ENCODE data around the gene TRDN.
"Not testable (repeated sequence)": the region's sequence is repeated elsewhere in the genome, so short reads cannot be mapped to it uniquely, and the experiment has no call there.

Gene TRDN

DNA sequence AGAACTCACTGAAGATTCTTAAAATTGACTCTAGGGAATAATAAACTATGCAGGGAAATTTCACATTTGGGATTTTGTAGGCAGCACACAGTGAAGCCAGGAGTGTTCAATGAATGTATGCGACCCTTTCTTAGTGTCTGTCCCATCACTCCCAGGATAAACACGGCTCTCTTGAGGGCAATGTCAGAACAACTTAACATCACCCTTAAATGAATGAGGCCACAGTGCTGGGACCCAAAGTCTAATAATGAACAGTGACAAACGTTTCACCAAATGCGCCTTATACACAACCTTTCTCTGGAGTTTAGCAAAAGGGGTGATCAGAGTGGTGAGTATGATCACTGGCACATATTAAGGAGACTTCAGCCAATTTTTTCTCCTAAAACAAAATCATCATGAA, 403.4 kb downstream of the TRDN start:
- no peak for DNase-seq

DNA sequence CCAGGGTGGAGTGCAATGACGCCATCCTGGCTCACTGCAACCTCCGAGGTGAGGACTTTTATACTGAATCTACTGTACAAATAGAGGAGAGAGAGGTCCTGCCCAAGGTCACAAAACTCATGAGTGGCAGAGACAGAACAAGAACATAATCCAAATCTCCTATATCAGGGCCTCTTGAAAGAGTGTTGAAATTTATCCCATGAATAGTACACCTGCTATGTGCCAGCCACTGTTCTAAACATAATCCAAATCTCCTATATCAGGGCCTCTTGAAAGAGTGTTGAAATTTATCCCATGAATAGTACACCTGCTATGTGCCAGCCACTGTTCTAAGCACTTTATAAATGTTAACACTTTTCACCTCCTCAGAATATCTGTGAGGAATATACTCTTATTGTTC, 409.0 kb downstream of the TRDN start:
- DNase-seq, result not testable (repeated sequence)

DNA sequence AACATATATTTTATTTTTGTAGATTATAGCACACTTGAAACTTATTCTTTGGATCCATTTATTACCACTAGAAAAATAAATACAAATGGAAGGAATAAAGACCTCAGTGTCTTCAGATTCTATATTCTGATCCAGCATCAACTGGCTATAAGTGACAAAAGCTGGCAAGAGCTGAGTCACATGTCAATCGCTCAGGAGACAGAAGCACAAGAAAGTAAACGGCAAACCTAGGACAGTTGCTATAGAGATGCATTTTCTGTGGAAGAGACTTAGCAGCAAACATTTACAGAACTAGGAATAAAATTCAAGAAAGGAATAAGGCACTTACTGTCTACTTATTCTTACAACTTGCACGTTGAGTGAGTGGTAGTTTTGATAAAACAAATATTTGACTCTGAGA, 410.4 kb downstream of the TRDN start:
- no peak for DNase-seq

DNA sequence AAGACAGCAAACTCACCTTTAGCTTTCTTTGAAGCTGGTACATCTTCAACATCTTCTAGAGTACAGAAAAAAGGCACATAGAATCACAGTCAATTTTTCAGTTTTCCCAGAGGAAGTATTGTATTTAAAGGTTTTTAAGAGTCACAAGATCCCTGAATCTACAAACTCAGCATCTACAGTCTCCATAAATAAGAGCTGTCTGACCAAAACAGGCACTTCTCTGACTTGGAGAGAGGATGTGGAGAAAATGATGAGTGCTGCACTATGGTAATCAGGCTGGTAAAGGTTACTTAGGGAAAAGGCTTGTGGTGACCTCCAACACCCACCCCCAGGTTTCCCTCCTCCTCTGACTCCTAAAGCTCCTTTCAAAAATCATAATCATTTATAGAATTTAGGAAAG, 412.7 kb downstream of the TRDN start:
- DNase-seq, result no peak

DNA sequence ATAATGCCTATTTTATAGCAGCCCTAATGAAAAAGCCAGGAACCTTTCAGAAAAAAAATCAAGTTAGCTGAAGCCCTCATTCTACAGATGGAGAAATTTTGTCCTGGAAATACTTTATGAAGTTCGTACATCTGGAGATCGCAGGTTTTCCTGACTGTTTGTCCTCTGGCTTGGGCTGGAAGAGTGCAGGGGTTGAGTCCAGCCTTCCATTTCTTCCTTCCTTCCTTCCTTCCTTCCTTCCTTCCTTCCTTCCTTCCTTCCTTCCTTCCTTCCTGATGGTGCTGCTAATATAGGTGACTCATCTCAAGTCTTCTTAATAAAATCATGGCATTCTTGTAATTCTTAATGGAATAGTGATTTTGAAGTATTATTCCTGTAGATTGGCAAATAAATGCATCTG, 413.3 kb downstream of the TRDN start:
- DNase-seq, result no peak

DNA sequence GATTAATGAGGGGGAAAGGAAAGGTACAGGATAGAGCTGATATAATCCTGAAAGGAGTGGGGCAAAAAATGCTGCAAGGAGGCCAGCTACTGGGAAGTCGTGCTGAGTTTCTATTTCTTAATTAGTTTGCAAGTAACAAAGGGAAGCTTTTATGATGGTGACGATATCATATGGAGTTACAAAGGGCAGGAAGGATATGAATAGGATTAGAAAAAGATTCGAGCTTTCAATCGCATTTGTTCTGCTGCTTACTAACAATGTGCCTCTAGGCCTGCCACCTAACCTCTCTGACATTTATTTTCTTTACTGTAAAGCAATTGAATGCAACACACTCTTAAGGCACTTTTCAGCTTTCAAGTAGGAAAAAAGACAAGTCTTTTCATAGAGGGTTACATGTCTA, 421.5 kb downstream of the TRDN start:
- DNase-seq, result no peak

DNA sequence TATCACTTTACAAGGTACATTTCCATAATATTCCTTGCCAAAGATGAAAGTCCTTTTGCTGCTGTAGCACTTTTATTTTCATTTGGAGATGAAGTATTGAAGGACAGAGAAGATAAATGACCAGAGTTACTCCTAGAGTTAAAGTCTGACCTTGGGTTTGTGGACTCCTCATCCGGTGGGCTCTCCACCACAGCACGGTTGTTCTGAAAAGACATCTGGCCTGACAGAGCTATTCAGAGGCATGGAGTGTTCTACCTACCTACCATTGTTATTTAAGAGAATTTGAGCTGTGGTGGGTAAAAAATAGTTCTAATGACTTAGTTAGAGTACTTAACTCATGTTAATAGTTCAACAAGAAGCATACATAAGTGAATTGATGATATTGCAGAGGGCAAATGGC, 422.3 kb downstream of the TRDN start:
- no peak for DNase-seq

DNA sequence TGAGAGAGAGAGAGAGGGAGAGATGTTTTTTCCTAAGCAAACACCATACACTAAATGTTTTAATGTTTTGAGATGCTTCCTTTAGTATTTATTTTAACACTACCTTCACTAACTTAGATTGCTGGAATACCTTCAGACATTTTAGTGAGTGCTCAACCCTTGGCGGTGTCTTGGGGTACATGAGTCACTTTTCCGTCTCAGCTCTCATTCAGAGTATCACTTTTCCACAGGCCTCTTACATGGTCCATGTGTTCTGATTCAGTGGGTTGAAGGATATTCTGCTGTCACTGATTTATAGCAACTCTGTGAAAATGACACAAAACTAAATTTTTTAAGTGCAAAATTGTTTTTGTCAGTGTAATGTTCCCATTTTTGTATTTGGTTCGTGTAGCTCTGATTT, 422.8 kb downstream of the TRDN start:
- no peak for DNase-seq

DNA sequence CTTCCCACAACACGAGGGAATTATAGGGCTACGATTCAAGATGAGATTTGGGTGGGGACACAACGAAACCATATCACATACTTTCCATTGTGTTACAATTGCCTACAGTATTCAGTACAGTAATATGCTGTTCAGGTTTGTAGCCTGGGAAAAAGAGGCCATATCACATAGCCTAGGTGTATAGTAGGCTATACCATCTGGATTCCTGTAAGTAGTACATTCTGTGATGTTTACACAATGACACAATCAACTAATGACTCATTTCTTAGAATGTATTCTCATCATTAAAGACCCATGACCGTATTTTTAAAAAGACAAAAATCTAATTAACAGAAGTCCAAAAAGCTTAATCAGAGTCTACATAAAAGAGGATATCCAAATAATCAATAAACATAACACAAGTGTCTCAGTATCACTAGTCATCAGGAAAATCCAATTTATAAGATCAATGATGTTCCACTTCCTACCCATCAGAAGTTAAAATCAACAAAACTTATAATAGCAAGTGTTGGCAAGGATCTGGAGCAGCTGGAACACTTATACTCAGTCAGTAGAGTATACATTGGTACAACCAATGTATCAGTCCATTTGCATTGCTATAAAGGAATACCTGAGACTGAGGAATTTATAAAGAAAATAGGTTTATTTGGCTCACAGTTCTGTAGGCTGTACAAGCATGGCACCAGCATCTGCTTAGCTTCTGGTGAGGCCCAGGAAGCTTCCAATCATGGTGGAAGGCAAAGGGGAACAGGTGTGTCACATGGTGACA, 424.8 kb downstream of the TRDN start:
- DNase-seq, result no peak

DNA sequence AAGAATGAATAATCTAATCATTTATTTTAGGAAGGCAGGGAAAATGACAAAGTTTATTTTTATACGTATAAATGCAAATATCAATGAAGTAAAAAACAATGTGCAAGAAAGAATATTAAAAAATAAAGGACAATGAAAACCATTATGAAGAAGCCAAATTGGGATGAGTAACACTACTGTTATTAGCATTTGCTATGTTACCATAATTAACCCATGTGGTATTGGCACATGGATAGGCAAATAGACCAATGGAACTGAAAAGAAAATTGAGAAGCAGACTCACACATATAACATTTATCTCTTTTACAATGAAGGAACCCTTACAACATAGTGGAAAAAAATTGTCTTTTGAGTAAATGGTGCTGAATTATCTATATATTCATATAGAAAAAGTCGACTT, 426.1 kb downstream of the TRDN start:
- DNase-seq, result no peak

DNA sequence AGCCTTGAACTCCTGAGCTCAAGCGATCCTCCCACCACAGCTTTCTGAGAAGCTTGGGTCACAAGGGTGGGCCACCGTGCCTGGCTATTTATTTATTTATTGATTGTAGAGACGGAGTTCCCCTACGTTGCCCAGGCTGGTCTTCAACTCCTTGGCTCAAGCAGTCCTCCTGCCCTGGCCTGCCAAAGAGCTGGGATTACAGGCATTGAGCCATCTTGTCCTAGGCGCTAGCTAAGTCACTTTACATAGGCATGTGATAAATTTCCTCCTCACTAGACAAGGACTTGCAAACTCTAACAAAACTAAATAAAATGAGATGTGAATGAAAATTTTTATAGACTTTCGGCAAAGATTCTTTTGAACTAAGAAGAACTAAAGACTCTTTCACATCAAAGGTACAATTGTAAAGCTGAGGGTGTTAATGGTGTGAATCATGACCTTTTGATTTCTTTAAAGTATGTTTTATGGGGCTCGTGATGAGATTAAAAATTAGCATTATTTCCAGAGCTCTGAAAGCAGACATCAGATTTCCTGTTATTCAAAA, 428.7 kb downstream of the TRDN start:
- no peak for DNase-seq

DNA sequence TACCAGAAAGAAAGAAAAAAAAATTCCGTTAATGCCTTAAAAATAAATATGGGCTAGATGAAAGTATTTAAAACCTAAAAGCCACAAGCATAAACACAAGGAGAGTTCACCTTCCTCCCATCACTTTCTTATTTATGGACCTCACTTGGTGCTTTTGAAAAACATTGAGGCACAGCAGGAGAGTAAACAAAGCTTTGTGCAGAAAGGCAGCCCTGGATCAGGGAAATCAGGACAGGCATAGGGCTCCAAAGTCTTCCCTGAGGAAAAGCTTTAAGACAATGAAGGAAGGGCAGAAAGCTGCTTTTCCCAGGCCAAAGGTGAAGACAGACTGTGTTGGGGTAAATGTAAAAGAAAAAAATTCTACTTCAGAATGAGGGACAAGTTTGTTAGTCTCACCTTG, 432.8 kb downstream of the TRDN start:
- no peak for DNase-seq

DNA sequence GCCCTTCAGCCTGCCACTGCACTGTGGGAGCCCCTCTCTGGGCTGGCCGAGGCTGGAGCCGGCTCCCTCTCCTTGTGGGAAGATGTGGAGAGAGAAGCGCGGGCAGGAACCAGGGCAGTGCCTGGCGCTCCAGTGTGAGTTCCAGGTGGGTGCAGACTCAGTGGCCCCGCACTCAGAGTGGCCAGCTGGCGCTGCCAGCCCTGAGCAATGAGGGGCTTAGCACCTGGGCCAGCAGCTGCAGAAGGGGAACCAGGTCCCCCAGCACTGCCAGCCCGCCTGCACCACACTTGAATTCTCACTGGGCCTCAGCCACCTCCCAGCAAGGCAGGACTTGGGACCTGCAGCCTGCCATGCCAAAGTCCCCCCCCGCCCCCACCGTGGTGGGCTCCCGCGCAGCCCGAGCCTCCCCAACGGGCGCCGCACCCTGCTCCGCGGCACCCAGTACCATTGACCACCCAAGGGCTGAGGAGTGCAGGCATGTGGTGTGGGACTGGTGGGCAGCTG, 434.8 kb downstream of the TRDN start:
- no peak for DNase-seq

DNA sequence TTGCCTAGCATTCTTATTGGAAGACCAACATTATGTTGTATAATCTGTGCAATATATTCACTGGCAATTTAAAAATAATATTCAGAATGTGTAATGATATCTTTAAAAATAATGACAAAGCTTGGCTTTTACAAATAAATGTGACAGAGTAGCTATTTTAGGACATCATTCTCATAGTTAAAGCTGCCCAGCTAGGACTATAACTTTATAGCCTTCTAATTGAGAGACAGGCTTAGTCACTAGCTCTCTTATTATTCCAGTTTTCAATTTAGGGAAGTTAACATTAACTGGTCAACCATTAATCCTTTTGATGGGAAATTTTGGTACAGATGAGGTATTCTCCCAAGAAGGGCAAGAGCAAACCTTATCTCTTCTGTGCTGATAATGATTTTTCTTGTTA, 443.5 kb downstream of the TRDN start:
- no peak for DNase-seq

DNA sequence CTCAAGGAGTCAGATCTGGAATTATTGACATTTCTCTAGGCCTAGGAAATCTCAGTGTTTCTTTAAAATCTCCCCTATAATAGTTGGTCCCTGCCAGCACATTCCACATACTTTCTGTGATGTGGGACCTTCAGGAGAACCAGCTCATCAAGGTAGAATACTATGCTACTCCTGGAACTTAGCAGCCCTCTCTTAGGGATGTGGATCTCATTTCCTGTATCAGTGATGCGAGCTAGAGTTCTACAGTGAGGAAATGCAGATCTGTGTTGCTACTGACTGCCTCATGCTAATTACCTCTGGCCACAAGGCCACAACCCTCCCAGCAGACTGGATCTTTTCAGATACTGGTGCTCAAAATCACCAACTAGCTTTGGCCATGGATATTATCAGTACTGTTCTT, 446.9 kb downstream of the TRDN start:
- no peak for DNase-seq

DNA sequence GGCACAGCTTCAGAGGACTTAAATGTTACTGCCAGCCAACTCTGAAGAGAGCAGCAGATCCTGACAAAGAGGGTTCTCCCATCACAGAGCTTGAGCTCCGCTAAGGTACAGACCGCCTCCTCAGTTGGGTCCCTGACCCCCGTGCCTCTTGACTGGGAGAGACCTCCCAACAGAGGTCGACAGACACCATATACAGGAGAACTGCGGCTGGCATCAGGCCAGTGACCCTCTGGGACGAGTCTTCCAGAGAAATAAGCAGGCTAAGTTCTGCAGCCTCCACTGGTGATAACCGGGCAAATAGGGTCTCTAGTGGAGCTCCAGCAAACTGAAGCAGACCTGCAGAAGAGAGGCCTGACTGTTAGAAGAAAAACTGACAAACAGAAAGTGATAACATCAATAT, 453.8 kb downstream of the TRDN start:
- DNase-seq, result no peak

DNA sequence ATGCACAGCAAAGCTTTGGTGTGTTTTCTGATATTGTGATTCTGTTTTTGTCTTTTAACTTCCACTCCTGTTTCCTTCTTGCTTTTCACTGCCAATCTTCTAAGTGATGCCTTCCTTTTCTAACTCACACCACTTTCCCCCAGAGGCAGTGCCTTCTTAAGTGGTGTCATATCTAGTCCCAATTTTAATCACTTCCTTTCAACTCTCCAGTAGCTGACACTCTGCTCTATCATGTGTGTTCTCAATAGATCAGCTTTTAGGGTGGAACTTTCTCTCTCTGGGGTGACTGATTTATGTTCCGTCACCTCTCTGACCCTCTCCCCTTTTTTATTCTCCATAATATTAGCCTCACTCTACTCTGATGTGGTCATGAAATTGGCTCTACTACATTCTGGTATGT, 460.0 kb downstream of the TRDN start:
- no peak for DNase-seq

DNA sequence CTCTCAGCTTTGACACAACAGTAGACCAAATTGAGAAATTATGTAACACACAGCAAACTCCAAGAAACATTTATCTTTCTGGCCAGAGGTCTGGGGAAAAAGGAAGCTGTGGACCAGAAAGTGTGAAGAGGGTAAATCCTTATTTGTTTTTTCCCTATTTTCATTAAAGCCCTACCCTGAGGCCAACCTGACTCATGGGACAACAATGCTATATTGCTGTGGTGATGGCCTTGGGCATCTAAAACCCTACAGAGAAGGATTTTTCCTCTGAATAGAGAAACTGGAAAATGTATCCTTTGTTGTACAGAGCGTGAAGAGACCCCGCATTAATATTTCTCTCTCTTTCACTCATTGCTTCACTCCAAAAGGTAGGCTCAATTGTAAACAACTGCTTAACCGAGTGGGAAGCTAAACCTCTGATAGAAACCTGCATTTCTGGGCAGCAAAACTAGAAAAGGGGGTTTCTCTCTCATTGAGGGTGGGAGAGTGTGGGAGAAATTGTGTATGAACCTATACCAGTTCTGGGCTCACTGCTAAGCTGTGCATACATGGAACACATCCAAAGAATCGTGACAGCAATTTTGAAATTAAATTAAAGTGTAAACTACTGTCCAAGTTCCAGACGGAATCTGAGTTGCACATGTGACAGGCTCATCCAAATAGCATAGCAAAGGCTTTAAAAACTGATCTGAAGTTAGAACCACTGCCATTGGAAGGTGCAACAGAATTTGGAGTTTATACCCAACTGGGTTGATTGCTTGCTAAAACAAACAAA, 465.2 kb downstream of the TRDN start:
- DNase-seq, result no peak

DNA sequence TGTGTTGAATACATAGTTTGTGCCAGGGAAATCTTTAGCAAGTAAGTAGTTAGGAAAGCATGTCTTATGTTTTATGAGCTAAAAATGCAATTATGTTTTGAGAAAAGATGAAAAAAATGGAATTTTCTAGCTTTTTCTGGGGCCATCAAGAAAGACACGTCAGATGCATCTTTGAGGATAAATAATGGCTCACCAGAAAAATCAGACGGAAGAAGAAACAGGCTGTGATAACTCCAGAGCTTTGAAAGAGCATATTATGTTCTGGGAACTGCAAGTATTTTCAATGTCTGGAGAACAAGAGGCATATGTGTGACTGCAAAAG, 467.0 kb downstream of the TRDN start:
- DNase-seq, result no peak

DNA sequence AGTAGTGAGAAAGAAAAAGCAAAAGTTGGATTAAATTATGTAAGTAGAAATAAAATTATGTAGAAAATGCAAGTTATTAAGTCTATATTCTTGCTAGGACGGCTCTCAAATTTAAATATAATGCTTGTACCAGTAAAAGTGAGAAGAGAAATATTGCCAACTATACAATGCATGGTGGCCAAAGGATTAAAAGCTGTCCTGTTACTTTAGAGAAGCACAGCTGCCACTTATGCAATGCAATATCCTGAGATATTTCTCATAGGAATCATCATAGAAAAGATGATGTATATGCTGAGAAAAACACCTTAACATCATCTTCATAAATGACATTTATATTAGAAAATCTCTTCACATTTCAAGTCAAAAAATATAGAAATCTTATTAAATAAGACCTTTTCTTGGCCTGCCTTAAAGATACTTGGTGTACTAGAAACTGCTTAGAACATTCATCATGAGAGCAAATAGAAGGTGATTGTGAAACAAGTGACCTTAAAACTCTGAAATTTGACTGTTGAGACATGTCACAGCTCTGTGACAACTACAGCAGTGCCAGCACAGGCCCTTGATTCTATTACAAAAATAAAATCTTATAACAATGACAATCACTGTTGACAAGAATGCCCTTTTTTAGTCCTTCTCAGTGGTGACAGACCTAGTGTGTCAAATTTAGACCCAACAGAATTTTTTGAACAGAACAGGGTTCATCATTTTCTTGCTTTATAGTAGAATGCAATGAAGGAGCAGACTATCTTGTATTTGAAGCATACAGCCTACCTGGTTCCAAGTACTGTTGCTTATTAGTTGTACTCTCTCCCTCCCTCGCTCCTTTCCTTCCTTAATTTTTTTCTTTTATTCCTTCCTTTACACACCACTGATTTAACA, 467.6 kb downstream of the TRDN start:
- DNase-seq, result no peak

DNA sequence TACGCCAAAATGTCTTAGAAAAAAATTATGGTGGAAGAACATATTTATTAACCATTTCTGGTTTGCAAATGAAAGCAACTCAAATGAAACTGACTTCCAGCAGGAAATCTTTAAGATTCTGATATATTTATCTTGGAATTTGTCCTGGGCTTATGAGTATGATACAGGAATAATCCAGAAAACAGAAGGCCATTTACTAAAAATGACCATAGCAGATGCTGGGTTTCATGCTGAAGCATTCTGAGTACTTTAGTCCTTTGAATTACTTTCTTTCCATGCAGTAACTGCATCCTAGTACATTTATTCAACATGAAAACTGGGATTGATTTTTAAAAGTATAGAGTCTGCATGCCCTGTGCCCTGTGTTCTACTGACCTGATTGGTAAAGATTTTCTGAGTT, 468.3 kb downstream of the TRDN start:
- DNase-seq, result no peak
